ENCODE results near the gene AGO3.
"Not testable (repeated sequence)": the region's sequence is repeated elsewhere in the genome, so short reads cannot be mapped to it uniquely, and the experiment has no call there.

Gene AGO3

GRCh38 chr1:35930593-35931445 lies at the start of gene AGO3:
Gene AGO3, plus strand, starts transcription at chr1:35931105. Its CDS starts 322 bp downstream, at chr1:35931427.
- DNase-seq, result peak; percentile 90

- no peak for DNase-seq
Measured at GRCh38 chr1:35881850-35882273, 49.0 kb upstream of the AGO3 start.

- DNase-seq, result no peak
Measured at GRCh38 chr1:35882586-35882944, 48.3 kb upstream of the AGO3 start.

- peak; percentile 98 for DNase-seq
Measured at GRCh38 chr1:35882945-35883634, 47.8 kb upstream of the AGO3 start, which contains the start of gene AGO1. Gene AGO1, plus strand, starts transcription at chr1:35883209. Its CDS starts 213 bp downstream, at chr1:35883422.

GRCh38 chr1:35883635-35884101 lies 47.2 kb upstream of the AGO3 start:
- DNase-seq, result peak; percentile 57

- no peak for DNase-seq
Measured at GRCh38 chr1:35884934-35885333, 46.0 kb upstream of the AGO3 start.

- DNase-seq, result no peak
Measured at GRCh38 chr1:35885961-35886558, 44.8 kb upstream of the AGO3 start.

- DNase-seq, result no peak
Measured at GRCh38 chr1:35886577-35887431, 44.1 kb upstream of the AGO3 start.

- no peak for DNase-seq
Measured at GRCh38 chr1:35887508-35887907, 43.4 kb upstream of the AGO3 start.

GRCh38 chr1:35888255-35888654 lies 42.6 kb upstream of the AGO3 start:
- no peak for DNase-seq

- not testable (repeated sequence) for DNase-seq
Measured at GRCh38 chr1:35888981-35889380, 41.9 kb upstream of the AGO3 start.

- no peak for DNase-seq
Measured at GRCh38 chr1:35893051-35893879, 37.6 kb upstream of the AGO3 start.

- DNase-seq, result no peak
Measured at GRCh38 chr1:35894183-35894582, 36.7 kb upstream of the AGO3 start.

- DNase-seq, result no peak
Measured at GRCh38 chr1:35894656-35895055, 36.2 kb upstream of the AGO3 start.

GRCh38 chr1:35899941-35900340 lies 31.0 kb upstream of the AGO3 start:
- no peak for DNase-seq

- no peak for DNase-seq
Measured at GRCh38 chr1:35901235-35901634, 29.7 kb upstream of the AGO3 start.

- DNase-seq, result no peak
Measured at GRCh38 chr1:35902671-35903070, 28.2 kb upstream of the AGO3 start.

GRCh38 chr1:35914717-35915116 lies 16.2 kb upstream of the AGO3 start:
- DNase-seq, result no peak

GRCh38 chr1:35915693-35916092 lies 15.2 kb upstream of the AGO3 start:
- no peak for DNase-seq

- no peak for DNase-seq
Measured at GRCh38 chr1:35923791-35924221, 7.1 kb upstream of the AGO3 start.

GRCh38 chr1:35924838-35925237 lies 6.1 kb upstream of the AGO3 start:
- no peak for DNase-seq

- no peak for DNase-seq
Measured at GRCh38 chr1:35925741-35926140, 5.2 kb upstream of the AGO3 start.

Data from activated naive CD4-positive, alpha-beta T cell treated with anti-CD3 and anti-CD28 coated beads, Interleukin-2, amount 50 U/mL, for 16 hours (primary cell).